ENCODE data around the gene ARID3C.

- TF ChIP-seq GATA3 (IDR thresholded peaks at IDR 0.05; ENCODE audit: low read depth, low read length) (no peak), GATA2 (IDR thresholded peaks at IDR 0.05; ENCODE audit: low read depth, low read length) (no peak)
Measured at GRCh38 chr9:34603610-34604231, 25.1 kb downstream of the ARID3C start.

Data from SH-SY5Y (cell line).